GM18870 (cell line): ENCODE results near the gene SERBP1.
"Not testable (repeated sequence)": the region's sequence is repeated elsewhere in the genome, so short reads cannot be mapped to it uniquely, and the experiment has no call there.

Experiments used
- ATAC-seq: cut with Tn5 transposase; IDR thresholded peaks from one replicate; pipeline ENCODE4 v1.9.1; 2021; ENCODE audit warnings: moderate library complexity; ENCODE audit not compliant: unreplicated experiment

Gene SERBP1

GRCh38 chr1:67441183-67441582 lies 11.0 kb upstream of the SERBP1 start:
- no peak for ATAC-seq

- ATAC-seq = no peak
Measured at GRCh38 chr1:67440339-67440738, 10.1 kb upstream of the SERBP1 start.

GRCh38 chr1:67439277-67440029 lies 9.3 kb upstream of the SERBP1 start:
- ATAC-seq = no peak

- ATAC-seq = no peak
Measured at GRCh38 chr1:67437961-67438360, 7.8 kb upstream of the SERBP1 start.

- ATAC-seq = no peak
Measured at GRCh38 chr1:67436511-67437055, 6.4 kb upstream of the SERBP1 start.

- no peak for ATAC-seq
Measured at GRCh38 chr1:67434491-67434890, 4.3 kb upstream of the SERBP1 start.

- ATAC-seq = no peak
Measured at GRCh38 chr1:67433837-67434236, 3.6 kb upstream of the SERBP1 start.

- no peak for ATAC-seq
Measured at GRCh38 chr1:67432745-67433144, 2.5 kb upstream of the SERBP1 start.

- ATAC-seq = no peak
Measured at GRCh38 chr1:67431869-67432578, 1.8 kb upstream of the SERBP1 start.

GRCh38 chr1:67431156-67431765 lies 1.1 kb upstream of the SERBP1 start:
- no peak for ATAC-seq

GRCh38 chr1:67429528-67430357 lies 459 bp downstream of the SERBP1 start:
- ATAC-seq = no peak

GRCh38 chr1:67429011-67429527 lies 1.1 kb downstream of the SERBP1 start:
- no peak for ATAC-seq

GRCh38 chr1:67427947-67428346 lies 2.3 kb downstream of the SERBP1 start:
- no peak for ATAC-seq

- ATAC-seq = no peak
Measured at GRCh38 chr1:67427465-67427864, 2.7 kb downstream of the SERBP1 start.

- ATAC-seq = no peak
Measured at GRCh38 chr1:67420835-67421492, 9.2 kb downstream of the SERBP1 start.

- no peak for ATAC-seq
Measured at GRCh38 chr1:67418839-67419586, 11.2 kb downstream of the SERBP1 start.

GRCh38 chr1:67417733-67418132 lies 12.5 kb downstream of the SERBP1 start:
- ATAC-seq = not testable (repeated sequence)

- ATAC-seq = no peak
Measured at GRCh38 chr1:67415041-67415440, 15.2 kb downstream of the SERBP1 start.

- no peak for ATAC-seq
Measured at GRCh38 chr1:67414574-67414973, 15.6 kb downstream of the SERBP1 start.
